A549 (cell line): Measurements from ENCODE around the gene KSR2. TPM values are rescaled to one million over a fixed set of nuclear protein-coding genes. Genes with fewer than 3 reads are reported as not detected.

Experiments
- ATAC-seq, 2 experiments: fragments of 200-7000 bp in 1 of 2; fragments of >200 bp in 1 of 2; cut with Nextera tagmentation in 1 of 2; cut with Tn5 transposase in 1 of 2; 3 replicates each; pipeline versions ENCODE4 v1.8.0 to v1.9.1; 2018 to 2020; ENCODE audit warnings: mild to moderate bottlenecking in 1 of 2, moderate library complexity in 1 of 2
- CTCF ChIA-PET: fragments of 300-600 bp; sonication (Branson Sonifier 250); formaldehyde crosslinking; extraction: SDS; loops from one replicate; lab custom pipeline; 2021; ENCODE audit warnings: antibody characterized with exemption, inconsistent platforms; lab: Yijun Ruan, JAX
- POLR2A ChIA-PET: fragments of 350-600 bp; formaldehyde crosslinking; extraction: SDS; loops from one replicate; lab custom pipeline; 2021; ENCODE audit warnings: antibody characterized with exemption, inconsistent platforms; lab: Yijun Ruan, JAX
- DNase-seq, 2 experiments: peaks; one replicate each; pipeline versions ENCODE4 v3.0.0 to v3.0.0-alpha.2; 2011 to 2016; ENCODE audit warnings: low read depth in 1 of 2, low spot score in 1 of 2
- FAIRE-seq: peaks from 2 replicates; lab custom pipeline; 2011; peaks lifted over from hg19 to GRCh38; lab: Jason Lieb, UNC
- H3K27ac ChIP-seq, 2 experiments: fragments of >200 bp; sonication (Bioruptor Twin); formaldehyde crosslinking; 3 replicates each; pipeline ENCODE4 v1.5.1; 2016 to 2017
- H3K4me1 ChIP-seq: fragments of >200 bp; sonication (Bioruptor Twin); formaldehyde crosslinking; 3 replicates; pipeline ENCODE4 v1.6.1; 2016
- H3K4me2 ChIP-seq: fragments of >200 bp; sonication (Bioruptor Twin); formaldehyde crosslinking; 3 replicates; pipeline ENCODE4 v1.6.1; 2016
- H3K4me3 ChIP-seq: fragments of >200 bp; sonication (Bioruptor Twin); formaldehyde crosslinking; 3 replicates; pipeline ENCODE4 v1.5.1; 2016
- H3K9me3 ChIP-seq: fragments of >200 bp; sonication (Bioruptor Twin); formaldehyde crosslinking; 3 replicates; pipeline ENCODE4 v1.6.1; 2016
- BHLHE40 ChIP-seq: IDR thresholded peaks from 2 replicates; pipeline ENCODE4 v1.6.1; 2012; ENCODE audit warnings: low read depth, low read length, inconsistent platforms
- CBX2 ChIP-seq: fragments of 200-600 bp; sonication (generic); IDR thresholded peaks from 2 replicates; pipeline ENCODE4 v1.6.1; 2016; ENCODE audit warnings: low read depth, mild to moderate bottlenecking, borderline replicate concordance
- CEBPB ChIP-seq, 2 experiments: fragments of >200 bp in 1 of 2; sonication (Bioruptor Twin) in 1 of 2; formaldehyde crosslinking in 1 of 2; IDR thresholded peaks; 2 replicates each; pipeline ENCODE4 v1.6.1; 2012 to 2016
- CHD2 ChIP-seq: fragments of 150-350 bp; IDR thresholded peaks from 2 replicates; pipeline ENCODE4 v1.6.1; 2014; ENCODE audit warnings: low read length; ENCODE audit not compliant: partially characterized antibody
- CHD4 ChIP-seq: fragments of 200-600 bp; sonication (generic); IDR thresholded peaks from 2 replicates; pipeline ENCODE4 v1.6.1; 2016; ENCODE audit warnings: antibody characterized with exemption, mild to moderate bottlenecking, borderline replicate concordance
- EHF ChIP-seq: fragments of 250-450 bp; sonication (Bioruptor Pico); IDR thresholded peaks from 2 replicates; pipeline ENCODE4 v1.5.0; 2020; ENCODE audit warnings: mild to moderate bottlenecking
- EP300 ChIP-seq, 2 experiments: fragments of >200 bp; sonication (Bioruptor Twin); formaldehyde crosslinking; IDR thresholded peaks; 2 replicates in 1 of 2; 3 replicates in 1 of 2; pipeline ENCODE4 v1.6.1; 2016 to 2017
- ESRRA ChIP-seq: fragments of 150-350 bp; IDR thresholded peaks from 2 replicates; pipeline ENCODE4 v1.6.1; 2014; ENCODE audit warnings: mild to moderate bottlenecking, low read length, borderline replicate concordance
- FOSB ChIP-seq: fragments of 250-450 bp; sonication (Bioruptor Pico); IDR thresholded peaks from 2 replicates; pipeline ENCODE4 v1.5.0; 2020; ENCODE audit warnings: mild to moderate bottlenecking, moderate library complexity
- FOSL2 ChIP-seq, 2 experiments: fragments of 450-650 bp in 1 of 2; fragments of >200 bp in 1 of 2; sonication (Bioruptor Twin) in 1 of 2; formaldehyde crosslinking; IDR thresholded peaks; 2 replicates each; pipeline versions ENCODE4 v1.5.0 to v1.6.1; 2016 to 2020; ENCODE audit warnings: mild to moderate bottlenecking in 1 of 2, moderate library complexity in 1 of 2
- GATA3 ChIP-seq: IDR thresholded peaks from 2 replicates; pipeline ENCODE4 v1.6.1; 2012; ENCODE audit warnings: borderline replicate concordance
- HEYL ChIP-seq: fragments of 250-450 bp; sonication (Bioruptor Pico); IDR thresholded peaks from 2 replicates; pipeline ENCODE4 v1.8.0; 2021; ENCODE audit warnings: mild to moderate bottlenecking, moderate library complexity
- HOXB5 ChIP-seq: fragments of 250-450 bp; sonication (Bioruptor Pico); IDR thresholded peaks from 2 replicates; pipeline ENCODE4 v1.5.0; 2020; ENCODE audit warnings: mild to moderate bottlenecking, moderate library complexity
- JUN ChIP-seq, 2 experiments: fragments of >200 bp; sonication (Bioruptor Twin); formaldehyde crosslinking; IDR thresholded peaks; 2 replicates in 1 of 2; 3 replicates in 1 of 2; pipeline ENCODE4 v1.6.1; 2016 to 2017
- KDM1A ChIP-seq: fragments of 200-600 bp; sonication (generic); IDR thresholded peaks from 2 replicates; pipeline ENCODE4 v1.6.1; 2016; ENCODE audit warnings: low read depth, mild to moderate bottlenecking
- KDM5A ChIP-seq: fragments of 200-600 bp; sonication (generic); IDR thresholded peaks from 2 replicates; pipeline ENCODE4 v1.6.1; 2016; ENCODE audit warnings: antibody characterized with exemption, mild to moderate bottlenecking
- MAFK ChIP-seq: fragments of 450-650 bp; IDR thresholded peaks from 2 replicates; pipeline ENCODE4 v1.6.1; 2014; ENCODE audit not compliant: partially characterized antibody
- MAZ ChIP-seq: fragments of 150-350 bp; IDR thresholded peaks from 2 replicates; pipeline ENCODE4 v1.6.1; 2014; ENCODE audit warnings: antibody characterized with exemption, low read depth, low read length, borderline replicate concordance
- NFE2L2 ChIP-seq: fragments of 150-350 bp; conservative IDR thresholded peaks from 2 replicates; pipeline ENCODE4 v1.6.1; 2014; ENCODE audit warnings: low read length
- NPAS2 ChIP-seq: fragments of 250-450 bp; sonication (Bioruptor Pico); IDR thresholded peaks from 2 replicates; pipeline ENCODE4 v1.8.0; 2022; ENCODE audit warnings: mild to moderate bottlenecking, moderate library complexity, borderline replicate concordance
- RAD21 ChIP-seq, 2 experiments: fragments of >200 bp in 1 of 2; sonication (Bioruptor Twin) in 1 of 2; formaldehyde crosslinking in 1 of 2; IDR thresholded peaks in 1 of 2; conservative IDR thresholded peaks in 1 of 2; 2 replicates in 1 of 2; 3 replicates in 1 of 2; pipeline ENCODE4 v1.6.1; 2012 to 2018; ENCODE audit warnings: inconsistent platforms in 1 of 2
- RARB ChIP-seq: fragments of 250-450 bp; sonication (Bioruptor Pico); IDR thresholded peaks from 2 replicates; pipeline ENCODE4 v1.8.0; 2021; ENCODE audit warnings: mild to moderate bottlenecking, moderate library complexity
- SMC3 ChIP-seq: fragments of >200 bp; sonication (Bioruptor Twin); formaldehyde crosslinking; IDR thresholded peaks from 3 replicates; pipeline ENCODE4 v1.6.1; 2018; ENCODE audit warnings: inconsistent platforms
- SREBF2 ChIP-seq: fragments of 450-650 bp; IDR thresholded peaks from 2 replicates; pipeline ENCODE4 v1.6.1; 2014; ENCODE audit warnings: mild to moderate bottlenecking, moderate library complexity
- TP53 ChIP-seq: fragments of 250-450 bp; sonication (Bioruptor Pico); IDR thresholded peaks from 2 replicates; pipeline ENCODE4 v1.5.0; 2021; ENCODE audit warnings: mild to moderate bottlenecking, moderate library complexity
- ZNF302 ChIP-seq: fragments of 250-450 bp; sonication (Bioruptor Pico); IDR thresholded peaks from 2 replicates; pipeline ENCODE4 v1.9.0; 2021; ENCODE audit warnings: inconsistent platforms, mild to moderate bottlenecking, moderate library complexity
- WGBS: methylation state at CpG from one replicate; pipeline ENCODE4 v1.1.6; 2017; ENCODE audit errors: missing lambda C conversion rate; 5-methylcytosine and 5-hydroxymethylcytosine counted together
- polyA plus RNA-seq, 4 experiments: library from polyadenylated mRNA; depleted of rRNA in 3 of 4; stranded (reverse); fragments of >200 nt; fragmentation: RNase III in 1 of 4; extraction: RNeasy Plus Mini Kit Qiagen cat#74134 plus additional on column Dnase treatment in 1 of 4; gene quantifications; 2 replicates in 3 of 4; 3 replicates in 1 of 4; pipeline ENCODE4 v1.2.3, GENCODE V29; 2011 to 2017
- TF ChIP-seq, protein P1 (sequence below): fragments of 200-600 bp; sonication (generic); IDR thresholded peaks from 2 replicates; pipeline ENCODE4 v1.6.1; 2016; ENCODE audit warnings: antibody characterized with exemption, mild to moderate bottlenecking, moderate library complexity
- TF ChIP-seq, protein P2 (sequence below): IDR thresholded peaks from 2 replicates; pipeline ENCODE4 v1.6.1; 2012; ENCODE audit warnings: low read depth, borderline replicate concordance
- TF ChIP-seq, protein P3 (sequence below): fragments of 250-450 bp; sonication (Bioruptor Pico); IDR thresholded peaks from 2 replicates; pipeline ENCODE4 v1.5.0; 2021; ENCODE audit warnings: mild to moderate bottlenecking, moderate library complexity, borderline replicate concordance

The KSR2 gene
- polyA plus RNA-seq, 2 of the 4 experiments (the other 2 are of a cell fraction): 0.37 to 1.2 TPM

DNA sequence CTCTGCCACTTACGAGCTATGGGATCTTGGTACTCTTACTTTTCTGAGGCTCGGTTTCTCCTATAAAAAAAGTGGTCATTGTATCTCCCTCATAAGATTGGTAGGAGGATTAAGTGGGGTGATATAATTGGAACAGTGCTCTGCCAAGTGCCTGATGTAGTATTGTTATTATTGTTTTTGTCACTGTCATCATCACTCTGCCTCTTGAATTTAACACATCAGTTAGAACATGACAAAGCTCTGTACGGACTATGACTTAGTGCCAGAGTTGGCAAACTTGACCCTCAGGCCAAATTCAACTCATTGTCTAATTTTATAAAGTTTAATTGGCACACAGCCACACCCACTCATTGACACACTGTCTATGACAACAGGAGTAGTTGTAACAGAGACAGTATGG lies 378.4 kb downstream of the KSR2 start:
- H3K4me2 ChIP-seq: no peak overlapping the region
- H3K27ac ChIP-seq: no peak overlapping the region
- CTCF ChIA-PET: interaction anchor here (0.8 to 17.7 kb wide), 8 partner anchors 12 to 378 kb away, joined by 3 to 315 read pairs (median 12); no protein-coding TSS in a partner anchor
- H3K9me3 ChIP-seq: peaks cover 4% of the 10 kb centered on the region; the same call in 1 of the 3 replicates
- no peak overlapping the region for H3K4me3 ChIP-seq
- POLR2A ChIA-PET: no interaction called here
- no peak for ATAC-seq
- FAIRE-seq: no peak
- TF ChIP-seq, protein P1, sequence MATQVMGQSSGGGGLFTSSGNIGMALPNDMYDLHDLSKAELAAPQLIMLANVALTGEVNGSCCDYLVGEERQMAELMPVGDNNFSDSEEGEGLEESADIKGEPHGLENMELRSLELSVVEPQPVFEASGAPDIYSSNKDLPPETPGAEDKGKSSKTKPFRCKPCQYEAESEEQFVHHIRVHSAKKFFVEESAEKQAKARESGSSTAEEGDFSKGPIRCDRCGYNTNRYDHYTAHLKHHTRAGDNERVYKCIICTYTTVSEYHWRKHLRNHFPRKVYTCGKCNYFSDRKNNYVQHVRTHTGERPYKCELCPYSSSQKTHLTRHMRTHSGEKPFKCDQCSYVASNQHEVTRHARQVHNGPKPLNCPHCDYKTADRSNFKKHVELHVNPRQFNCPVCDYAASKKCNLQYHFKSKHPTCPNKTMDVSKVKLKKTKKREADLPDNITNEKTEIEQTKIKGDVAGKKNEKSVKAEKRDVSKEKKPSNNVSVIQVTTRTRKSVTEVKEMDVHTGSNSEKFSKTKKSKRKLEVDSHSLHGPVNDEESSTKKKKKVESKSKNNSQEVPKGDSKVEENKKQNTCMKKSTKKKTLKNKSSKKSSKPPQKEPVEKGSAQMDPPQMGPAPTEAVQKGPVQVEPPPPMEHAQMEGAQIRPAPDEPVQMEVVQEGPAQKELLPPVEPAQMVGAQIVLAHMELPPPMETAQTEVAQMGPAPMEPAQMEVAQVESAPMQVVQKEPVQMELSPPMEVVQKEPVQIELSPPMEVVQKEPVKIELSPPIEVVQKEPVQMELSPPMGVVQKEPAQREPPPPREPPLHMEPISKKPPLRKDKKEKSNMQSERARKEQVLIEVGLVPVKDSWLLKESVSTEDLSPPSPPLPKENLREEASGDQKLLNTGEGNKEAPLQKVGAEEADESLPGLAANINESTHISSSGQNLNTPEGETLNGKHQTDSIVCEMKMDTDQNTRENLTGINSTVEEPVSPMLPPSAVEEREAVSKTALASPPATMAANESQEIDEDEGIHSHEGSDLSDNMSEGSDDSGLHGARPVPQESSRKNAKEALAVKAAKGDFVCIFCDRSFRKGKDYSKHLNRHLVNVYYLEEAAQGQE: no peak
- no peak for TF ChIP-seq KDM5A
- TF ChIP-seq ESRRA: no peak
- no peak for TF ChIP-seq RAD21 (conservative IDR thresholded peaks at IDR 0.05 in 1 of 2, IDR thresholded peaks at IDR 0.05 in 1 of 2)
- no peak for TF ChIP-seq MAZ
- TF ChIP-seq BHLHE40: no peak
- no peak for TF ChIP-seq CEBPB (IDR thresholded peaks at IDR 0.05)
- TF ChIP-seq MAFK: no peak
- TF ChIP-seq NFE2L2: no peak
- no peak for TF ChIP-seq KDM1A
- TF ChIP-seq CHD4: no peak
- no peak for TF ChIP-seq SMC3
- no peak for DNase-seq
- WGBS: 61% methylated on average over 3 of the region's 3 CpGs
- H3K4me1 ChIP-seq: no peaks in the 10 kb centered on the region

DNA sequence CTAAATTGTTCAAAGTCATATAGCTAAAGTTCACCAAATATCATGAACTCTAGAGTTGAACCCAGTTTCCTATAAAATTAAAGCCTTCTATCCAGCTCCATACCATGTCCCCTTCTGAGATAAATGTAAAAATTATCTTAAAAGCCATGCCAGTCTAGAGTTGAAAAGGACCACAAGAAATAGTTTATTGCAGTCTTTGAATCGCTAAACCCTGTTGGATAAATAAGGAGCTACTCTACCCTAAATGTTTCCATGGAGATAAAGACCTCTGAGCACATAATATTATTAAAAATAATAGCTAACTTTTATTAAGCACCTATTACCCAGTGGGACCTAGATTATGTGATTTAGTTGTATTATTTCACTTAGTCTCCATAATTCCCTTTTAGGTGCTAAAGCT lies 379.8 kb downstream of the KSR2 start:
- POLR2A ChIA-PET: no interaction called here
- H3K4me1 ChIP-seq: no peaks in the 10 kb centered on the region
- TF ChIP-seq ZNF302 (CRISPR knock-in tag) (no peak), GATA3 (no peak), EP300 (IDR thresholded peaks at IDR 0.05) (no peak), CBX2 (no peak), EHF (CRISPR knock-in tag) (no peak), MAFK (no peak), HOXB5 (no peak), ESRRA (no peak), FOSB (CRISPR knock-in tag) (no peak), HEYL (CRISPR knock-in tag) (no peak), NPAS2 (CRISPR knock-in tag) (no peak), TP53 (no peak), JUN (IDR thresholded peaks at IDR 0.05) (no peak), RARB (CRISPR knock-in tag) (no peak), CHD2 (no peak), SREBF2 (no peak), CHD4 (no peak), FOSL2 (IDR thresholded peaks at IDR 0.05) (no peak), FOSL2 (CRISPR knock-in tag; IDR thresholded peaks at IDR 0.05) (no peak)
- TF ChIP-seq, protein P2, sequence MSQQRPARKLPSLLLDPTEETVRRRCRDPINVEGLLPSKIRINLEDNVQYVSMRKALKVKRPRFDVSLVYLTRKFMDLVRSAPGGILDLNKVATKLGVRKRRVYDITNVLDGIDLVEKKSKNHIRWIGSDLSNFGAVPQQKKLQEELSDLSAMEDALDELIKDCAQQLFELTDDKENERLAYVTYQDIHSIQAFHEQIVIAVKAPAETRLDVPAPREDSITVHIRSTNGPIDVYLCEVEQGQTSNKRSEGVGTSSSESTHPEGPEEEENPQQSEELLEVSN: no peak
- TF ChIP-seq, protein P3, sequence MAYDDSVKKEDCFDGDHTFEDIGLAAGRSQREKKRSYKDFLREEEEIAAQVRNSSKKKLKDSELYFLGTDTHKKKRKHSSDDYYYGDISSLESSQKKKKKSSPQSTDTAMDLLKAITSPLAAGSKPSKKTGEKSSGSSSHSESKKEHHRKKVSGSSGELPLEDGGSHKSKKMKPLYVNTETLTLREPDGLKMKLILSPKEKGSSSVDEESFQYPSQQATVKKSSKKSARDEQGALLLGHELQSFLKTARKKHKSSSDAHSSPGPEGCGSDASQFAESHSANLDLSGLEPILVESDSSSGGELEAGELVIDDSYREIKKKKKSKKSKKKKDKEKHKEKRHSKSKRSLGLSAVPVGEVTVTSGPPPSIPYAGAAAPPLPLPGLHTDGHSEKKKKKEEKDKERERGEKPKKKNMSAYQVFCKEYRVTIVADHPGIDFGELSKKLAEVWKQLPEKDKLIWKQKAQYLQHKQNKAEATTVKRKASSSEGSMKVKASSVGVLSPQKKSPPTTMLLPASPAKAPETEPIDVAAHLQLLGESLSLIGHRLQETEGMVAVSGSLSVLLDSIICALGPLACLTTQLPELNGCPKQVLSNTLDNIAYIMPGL: no peak
- TF ChIP-seq, all 56 proteins: peak for 0
- no peak overlapping the region for H3K4me2 ChIP-seq
- H3K9me3 ChIP-seq: peaks cover 4% of the 10 kb centered on the region; the same call in 1 of the 3 replicates
- 53% methylated on average over 1 of the region's 1 CpG for WGBS
- H3K27ac ChIP-seq: no peak overlapping the region
- CTCF ChIA-PET: interaction anchor here (0.7 to 17.7 kb wide), 22 partner anchors 8 to 376 kb away, joined by 3 to 315 read pairs (median 4); no protein-coding TSS in a partner anchor
- no peak overlapping the region for H3K4me3 ChIP-seq
- no peak for DNase-seq
- FAIRE-seq: no peak
- no peak for ATAC-seq
